Measurements from ENCODE around the gene CCL4.
"Not testable (repeated sequence)": the region's sequence is repeated elsewhere in the genome, so short reads cannot be mapped to it uniquely, and the experiment has no call there.

Gene CCL4

GRCh38 chr17:36085765-36086164, 17.9 kb upstream of the CCL4 start:
- TF ChIP-seq CTCF (IDR thresholded peaks at IDR 0.05; ENCODE audit: low read depth, low read length) = no peak
- DNase-seq (ENCODE audit: extremely low read depth, low read depth) = no peak

- no peak for DNase-seq (ENCODE audit: extremely low read depth, low read depth)
Observed at GRCh38 chr17:36086791-36087190, 16.8 kb upstream of the CCL4 start.

GRCh38 chr17:36087471-36087870, 16.2 kb upstream of the CCL4 start:
- not testable (repeated sequence) for DNase-seq (ENCODE audit: extremely low read depth, low read depth)

More at GRCh38 chr17:36086791-36087190, 16.8 kb upstream of the CCL4 start:
- TF ChIP-seq CTCF (IDR thresholded peaks at IDR 0.05; ENCODE audit: low read depth, low read length) = no peak

GRCh38 chr17:36087897-36088572, 15.6 kb upstream of the CCL4 start:
- DNase-seq (ENCODE audit: extremely low read depth, low read depth) = not testable (repeated sequence)

- no peak for TF ChIP-seq CTCF (IDR thresholded peaks at IDR 0.05; ENCODE audit: low read depth, low read length)
- no peak for DNase-seq (ENCODE audit: extremely low read depth, low read depth)
Observed at GRCh38 chr17:36088670-36089338, 14.8 kb upstream of the CCL4 start.

GRCh38 chr17:36089339-36089865, 14.2 kb upstream of the CCL4 start:
- DNase-seq (ENCODE audit: extremely low read depth, low read depth) = no peak

GRCh38 chr17:36089888-36090836, 13.5 kb upstream of the CCL4 start, which contains the start of gene CCL3:
Gene CCL3, minus strand, starts transcription at chr17:36090143. Its CDS starts 85 bp downstream, at chr17:36090058.
- no peak for DNase-seq (ENCODE audit: extremely low read depth, low read depth)
- TF ChIP-seq CTCF (IDR thresholded peaks at IDR 0.05; ENCODE audit: low read depth, low read length) = no peak

More at GRCh38 chr17:36089339-36089865, 14.2 kb upstream of the CCL4 start:
- no peak for TF ChIP-seq CTCF (IDR thresholded peaks at IDR 0.05; ENCODE audit: low read depth, low read length)

Measured in AG09319 (cell line).